Non-pigmented ciliary epithelial cell (primary cell): ENCODE results near the gene SOX5.

Experiments used
- DNase-seq: peaks from one replicate; pipeline ENCODE4 v3.0.0-alpha.2; 2010; ENCODE audit warnings: low read depth

The SOX5 gene

DNA sequence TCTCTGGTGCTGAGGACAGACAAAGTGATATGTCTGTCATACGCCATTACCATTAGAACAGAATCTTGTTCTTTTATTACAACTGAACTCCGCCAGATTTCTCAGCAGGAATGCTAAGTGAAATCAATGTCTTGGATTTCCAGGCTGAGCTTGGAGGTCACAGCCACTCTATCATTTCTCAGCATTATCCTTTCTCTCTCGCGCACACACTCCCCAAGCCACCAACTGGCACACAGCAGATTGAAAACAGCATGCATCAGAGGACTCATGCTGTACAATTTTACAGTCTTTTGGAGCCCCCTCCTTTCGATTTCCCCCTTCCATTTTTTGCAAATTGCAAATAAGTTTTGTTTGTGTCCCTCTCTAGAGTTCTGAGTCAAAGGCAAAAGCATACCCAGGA lies 348.6 kb downstream of the SOX5 start:
- no peak for DNase-seq

DNA sequence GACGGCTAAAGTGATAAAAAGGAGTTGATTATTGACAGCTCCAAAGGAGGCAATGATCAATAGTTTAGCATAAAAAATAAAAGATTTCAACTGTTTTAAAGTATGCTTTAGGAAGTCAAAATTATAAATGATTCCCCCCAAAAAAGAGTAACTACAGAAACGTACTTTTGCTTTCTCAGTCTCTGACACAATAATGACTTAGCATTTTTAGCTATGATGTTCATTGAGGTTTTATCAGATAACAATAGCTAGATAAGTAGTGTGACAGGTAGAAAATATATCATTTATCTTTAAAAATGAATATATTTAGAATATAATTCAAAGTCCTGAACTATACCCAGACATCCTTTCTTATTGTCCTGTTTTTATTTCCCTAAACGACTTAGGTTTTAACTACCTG lies 352.9 kb downstream of the SOX5 start:
- no peak for DNase-seq

DNA sequence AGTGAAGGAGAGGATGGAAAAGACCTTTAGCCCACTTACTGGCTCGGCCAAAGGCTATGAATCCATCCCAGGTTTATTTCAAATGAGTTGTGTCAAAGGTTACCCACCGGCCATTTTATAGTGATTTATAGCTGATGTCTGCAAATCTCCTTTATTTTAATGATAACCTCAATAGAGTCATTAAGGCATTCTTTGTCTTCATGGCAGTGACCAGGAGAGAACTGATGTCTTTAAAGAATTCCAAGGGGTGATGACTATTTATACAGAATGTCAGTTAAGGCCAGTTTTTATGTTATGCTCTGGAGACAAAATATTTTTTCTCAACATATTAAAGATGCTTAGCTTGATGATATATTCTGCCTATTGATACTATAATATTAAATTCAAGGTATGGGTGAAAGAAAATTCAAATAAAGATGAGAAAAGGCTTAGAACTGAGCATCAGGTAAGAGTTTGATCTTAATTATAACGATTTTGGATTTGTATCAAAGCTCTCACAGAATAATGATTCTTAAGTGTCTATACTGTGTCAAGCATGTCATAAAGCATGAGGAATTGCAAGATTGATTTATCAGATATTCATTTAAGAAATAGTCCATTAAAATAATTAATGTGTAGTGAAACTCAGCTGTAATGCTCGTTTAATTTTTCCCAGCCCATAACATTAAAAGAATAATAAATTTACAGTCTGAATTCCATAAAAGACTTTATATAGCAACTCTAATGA lies 361.5 kb downstream of the SOX5 start:
- no peak for DNase-seq

DNA sequence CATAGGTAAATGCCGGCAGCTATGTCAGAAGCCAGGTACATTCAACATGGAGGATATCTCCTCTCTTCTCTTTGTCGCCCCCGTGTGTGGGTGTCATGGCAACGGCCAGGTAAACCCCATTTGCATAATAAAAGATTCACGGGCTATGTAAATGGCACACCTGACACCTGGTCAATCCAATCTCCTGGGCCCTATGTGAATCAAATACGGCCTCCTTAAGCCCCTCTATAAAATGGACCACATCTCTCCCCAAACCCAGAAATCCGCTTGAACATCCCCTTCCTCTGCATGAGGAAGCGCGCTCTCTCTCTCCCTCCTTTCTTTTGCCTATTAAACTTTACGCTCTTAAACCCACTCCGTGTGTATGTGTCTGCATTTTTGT lies 363.7 kb downstream of the SOX5 start:
- DNase-seq = no peak

DNA sequence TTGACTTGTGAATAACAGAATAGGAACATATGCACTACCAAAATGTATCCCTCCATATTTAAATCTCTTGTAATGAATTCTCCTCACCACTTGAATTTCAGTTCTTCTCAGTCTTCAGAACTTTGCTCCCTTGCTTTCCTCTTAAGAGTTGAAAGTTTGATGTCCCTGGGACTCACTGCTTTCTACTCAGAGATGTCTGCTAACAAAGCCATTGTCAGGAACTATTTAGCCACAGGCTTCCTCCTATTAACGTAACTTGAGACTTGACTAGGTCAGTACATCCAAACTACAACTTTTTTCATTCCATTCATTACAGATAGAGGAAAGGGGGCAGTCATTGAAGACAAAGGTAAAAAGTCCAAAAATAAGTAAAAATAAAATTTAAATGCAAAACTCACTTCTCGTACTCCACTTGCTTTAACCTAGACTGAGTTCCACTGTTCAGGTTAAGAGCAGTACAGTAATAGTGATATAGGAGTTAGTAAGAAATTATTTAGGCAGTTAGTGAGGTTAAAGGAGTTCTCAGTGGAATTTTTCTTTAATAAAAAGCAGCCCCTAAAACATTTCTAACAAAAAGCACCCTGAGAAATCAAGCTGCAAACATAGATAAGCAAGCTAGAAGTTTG lies 364.2 kb downstream of the SOX5 start:
- DNase-seq = no peak

DNA sequence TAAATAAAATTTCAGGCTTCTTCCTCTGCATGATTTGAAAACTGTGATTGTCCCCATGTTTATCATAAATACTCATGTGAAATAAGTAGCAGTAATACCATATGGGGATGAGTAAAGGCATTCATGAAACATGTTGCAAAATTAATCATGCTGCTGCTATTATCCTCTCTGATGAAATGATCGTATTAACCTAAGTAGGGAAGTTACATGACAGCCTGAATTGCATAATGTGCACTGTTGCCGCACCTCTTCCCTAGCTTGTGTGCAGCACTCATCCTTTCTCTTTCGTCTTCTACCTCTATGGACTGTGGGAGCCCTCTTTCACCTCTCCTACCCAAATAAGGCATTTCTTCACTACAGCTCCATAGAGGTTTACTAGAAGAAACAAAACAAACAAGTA lies 367.6 kb downstream of the SOX5 start:
- no peak for DNase-seq

DNA sequence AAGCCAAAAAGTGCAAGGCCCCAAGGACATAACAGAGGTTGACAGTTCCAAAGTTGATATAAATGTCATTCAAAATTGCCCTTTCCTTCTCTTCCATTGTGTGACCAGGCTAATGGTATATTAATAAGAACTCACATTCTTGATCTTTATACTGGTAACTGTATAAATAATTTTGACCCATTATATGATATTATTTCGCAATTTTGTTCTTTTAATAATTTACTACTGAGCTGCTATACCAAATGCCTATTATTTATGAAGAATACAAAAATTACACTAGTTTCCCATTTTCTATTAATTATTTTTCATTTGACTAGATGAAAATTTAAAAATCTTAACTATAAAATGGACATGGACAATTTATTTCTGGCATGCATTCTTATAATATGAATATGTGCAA lies 370.2 kb downstream of the SOX5 start:
- no peak for DNase-seq

DNA sequence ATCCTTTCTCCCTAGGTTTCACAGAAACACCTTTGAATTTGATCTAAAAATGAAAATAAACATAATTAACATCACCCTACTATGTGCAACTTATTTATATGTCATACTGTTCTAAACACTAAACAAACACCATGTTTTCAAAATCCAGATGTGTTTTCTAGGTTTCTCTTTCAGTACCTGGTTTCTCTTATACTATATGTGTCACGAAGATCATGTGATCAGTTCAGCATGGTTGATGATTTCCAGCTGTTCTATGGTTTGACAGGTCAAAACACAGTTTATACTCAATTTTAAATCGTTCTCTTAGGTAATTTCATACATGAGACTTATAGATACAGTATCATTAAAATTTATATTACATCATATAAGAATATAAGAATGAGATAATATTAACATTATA lies 373.1 kb downstream of the SOX5 start:
- DNase-seq = no peak

DNA sequence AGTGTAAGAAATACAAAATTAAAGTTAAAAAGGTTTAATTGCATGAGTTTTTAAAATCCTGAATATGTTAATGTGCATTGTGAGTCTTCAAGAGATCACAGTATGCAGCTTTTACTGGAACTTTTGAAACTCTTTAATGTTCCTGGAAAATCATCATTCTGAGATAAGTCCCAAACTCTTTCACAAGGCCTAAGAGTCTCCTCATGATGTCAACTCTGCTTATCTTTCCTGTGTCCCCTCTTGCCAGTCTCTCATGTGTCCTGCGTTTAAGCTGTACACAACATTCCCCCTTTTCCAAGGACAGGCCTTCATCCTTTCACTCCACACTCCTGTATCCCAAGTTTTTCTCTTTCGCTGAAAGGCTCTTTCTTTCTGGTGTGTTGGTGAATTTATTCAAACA lies 380.1 kb downstream of the SOX5 start:
- DNase-seq = no peak

DNA sequence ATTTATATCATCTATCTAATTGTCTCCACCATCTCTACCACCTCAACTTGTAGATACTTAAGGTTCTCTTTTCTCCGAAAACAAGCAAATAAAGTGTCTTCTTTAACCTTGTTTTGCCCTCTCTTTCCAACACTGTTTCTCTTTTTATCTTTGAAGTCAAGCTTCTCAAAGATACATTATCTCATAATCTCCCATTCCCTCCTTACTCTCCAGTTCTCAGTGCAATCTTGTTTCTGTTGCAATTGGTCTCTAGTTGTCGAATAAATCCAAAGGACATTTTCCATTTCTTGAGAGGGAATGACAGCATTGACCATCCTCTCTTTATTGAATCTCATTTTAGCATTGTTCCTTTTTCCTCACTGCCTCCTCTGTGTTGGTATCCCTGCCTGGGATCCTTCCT lies 383.3 kb downstream of the SOX5 start:
- no peak for DNase-seq

DNA sequence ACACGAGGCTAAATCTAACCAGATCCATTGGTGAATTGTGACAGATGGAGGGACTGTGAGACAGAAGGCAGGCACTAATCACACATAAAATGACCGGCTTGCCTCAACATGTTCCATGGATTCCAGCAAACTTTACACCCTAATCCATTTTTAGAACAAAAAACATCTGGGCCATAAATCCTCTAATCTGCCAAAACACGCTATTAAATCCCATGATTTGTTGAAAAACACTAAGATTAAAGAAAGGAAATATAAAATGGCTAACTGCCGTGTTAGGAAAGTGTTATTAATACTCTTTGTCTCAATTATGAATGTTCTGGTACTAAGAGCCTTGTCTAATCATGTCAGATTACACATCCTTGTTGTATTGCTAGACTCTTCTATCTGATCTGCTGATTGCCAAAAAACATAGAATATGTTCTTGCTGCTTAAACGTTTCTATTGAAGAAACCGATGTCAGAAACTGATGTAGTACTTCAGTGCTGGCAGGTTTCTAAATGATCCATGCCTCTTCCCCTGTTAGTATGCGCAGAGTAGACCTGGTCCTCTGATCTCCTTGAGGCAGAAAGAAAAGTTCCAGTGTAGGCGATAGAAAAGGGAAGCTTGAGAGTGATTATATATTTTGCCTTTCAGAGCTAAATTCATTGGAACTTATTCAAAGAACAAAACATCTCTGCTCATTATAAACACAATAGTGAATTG lies 384.9 kb downstream of the SOX5 start:
- DNase-seq = no peak

DNA sequence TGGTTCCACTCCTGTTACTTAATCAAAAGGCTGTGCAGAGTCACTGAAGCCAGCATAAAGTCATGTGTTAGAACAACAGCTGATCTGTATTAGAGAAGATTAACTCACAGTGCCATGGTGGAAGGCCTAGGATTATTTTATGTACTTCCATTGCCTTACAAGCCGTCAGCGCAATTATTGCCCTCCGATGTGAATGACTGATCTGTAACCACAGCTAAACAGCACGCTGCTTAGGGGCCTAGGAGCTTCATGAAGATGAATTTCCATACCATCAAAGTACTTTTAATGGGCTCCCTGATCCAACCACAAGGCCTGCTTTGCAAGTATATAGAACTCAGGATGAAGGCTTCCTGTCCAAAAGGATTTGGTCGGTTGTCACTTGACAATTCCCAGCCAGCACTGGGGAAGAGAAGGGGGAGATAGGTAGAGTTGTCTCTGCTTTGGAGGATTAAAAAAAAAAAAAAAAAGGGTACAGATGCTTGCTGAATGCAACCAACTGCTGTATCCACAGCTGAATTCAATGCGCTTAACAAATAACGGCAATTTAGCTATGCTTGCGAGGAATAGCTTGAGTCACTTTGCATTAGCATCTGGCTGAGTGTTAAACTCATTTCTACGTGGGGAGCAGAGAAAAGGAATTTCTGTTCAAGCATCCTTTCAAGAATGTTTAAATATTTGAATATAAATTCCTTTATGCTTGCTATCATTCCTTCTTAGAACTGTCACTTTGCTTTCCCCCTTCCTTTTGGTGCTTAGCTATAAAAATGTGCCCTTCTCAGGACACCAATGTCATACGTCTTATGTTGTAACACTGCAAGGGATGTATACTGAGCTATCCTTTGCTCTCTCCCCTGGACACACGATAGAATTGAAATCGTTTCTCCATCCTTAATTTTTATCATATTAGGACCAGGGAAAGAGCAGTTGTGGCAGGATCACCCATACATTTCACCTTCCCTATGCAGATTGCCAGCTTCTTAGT lies 387.8 kb downstream of the SOX5 start:
- no peak for DNase-seq

DNA sequence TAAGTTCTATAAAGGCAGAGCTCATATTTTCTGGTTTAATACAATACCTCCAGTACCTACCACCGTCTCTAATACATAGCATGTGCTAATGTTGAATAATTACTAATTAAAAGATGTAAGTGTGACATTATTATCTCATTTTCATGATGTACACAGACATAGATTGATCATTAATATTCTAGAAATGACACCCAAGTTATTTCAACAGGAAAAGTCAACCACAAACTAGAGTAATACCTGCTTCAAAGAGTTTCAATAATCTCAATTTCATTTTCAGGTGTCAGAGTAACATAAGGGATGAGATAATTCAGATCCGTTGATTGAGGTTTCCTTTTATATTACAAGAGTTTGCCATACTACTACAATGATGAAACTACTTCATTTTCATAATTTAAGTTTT lies 388.9 kb downstream of the SOX5 start:
- DNase-seq = no peak

DNA sequence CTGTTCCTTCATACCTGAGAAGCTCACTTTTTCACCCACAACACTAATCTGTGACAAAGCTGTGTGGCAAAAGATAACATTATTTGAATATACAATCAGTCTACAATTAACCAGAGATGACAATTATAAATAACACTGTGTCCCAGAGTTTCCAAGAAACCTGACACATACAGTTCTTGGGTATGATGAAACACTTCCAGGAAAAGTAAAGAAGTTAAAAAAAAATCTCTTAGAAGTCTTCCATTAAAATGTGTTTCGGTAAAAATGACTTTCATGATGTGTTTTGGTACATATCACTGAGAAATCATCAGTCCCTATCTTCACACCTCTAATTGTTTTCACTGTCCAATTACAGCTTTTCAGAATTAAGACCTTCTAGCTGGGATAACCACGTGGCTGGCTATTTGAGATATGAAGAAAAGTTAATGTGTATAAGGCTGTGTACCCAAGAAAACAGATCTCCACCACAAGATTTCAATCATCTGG lies 390.2 kb downstream of the SOX5 start:
- no peak for DNase-seq

DNA sequence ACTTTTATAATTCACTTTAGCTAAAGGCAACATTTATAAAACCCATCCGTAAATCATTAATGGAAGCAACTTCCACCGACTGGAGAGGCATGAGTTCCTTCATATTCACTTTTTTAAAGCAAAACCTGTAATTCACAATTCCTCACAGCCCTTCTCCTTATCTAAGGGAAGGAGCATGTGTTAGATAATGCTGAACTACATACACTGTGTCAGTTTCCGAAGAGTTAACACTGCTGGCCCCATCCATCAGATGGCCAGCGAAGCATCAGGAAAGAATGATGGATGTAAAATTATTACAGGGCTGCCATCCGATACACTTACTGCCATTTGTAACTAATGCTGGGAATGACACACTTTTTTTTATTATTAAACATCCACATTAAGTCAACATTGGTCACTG lies 392.8 kb downstream of the SOX5 start:
- no peak for DNase-seq

DNA sequence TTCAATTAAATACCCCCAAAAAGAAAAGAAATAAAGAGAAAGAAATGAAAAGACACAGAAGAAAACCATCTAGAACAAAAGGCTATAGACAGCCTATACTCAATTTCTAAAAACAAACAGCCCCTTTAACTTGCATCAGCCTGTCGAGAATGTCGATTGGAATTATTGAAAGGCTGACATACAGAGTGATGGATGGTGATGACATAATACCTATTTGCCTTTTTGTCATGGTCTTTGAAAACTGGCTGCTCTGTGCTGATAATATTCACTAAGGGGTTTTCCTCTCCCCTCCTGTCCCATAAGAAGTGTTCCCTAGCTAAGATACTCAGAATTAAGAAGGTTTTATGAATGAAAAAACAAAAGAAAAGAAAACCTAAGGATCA lies 393.7 kb downstream of the SOX5 start:
- DNase-seq = no peak

DNA sequence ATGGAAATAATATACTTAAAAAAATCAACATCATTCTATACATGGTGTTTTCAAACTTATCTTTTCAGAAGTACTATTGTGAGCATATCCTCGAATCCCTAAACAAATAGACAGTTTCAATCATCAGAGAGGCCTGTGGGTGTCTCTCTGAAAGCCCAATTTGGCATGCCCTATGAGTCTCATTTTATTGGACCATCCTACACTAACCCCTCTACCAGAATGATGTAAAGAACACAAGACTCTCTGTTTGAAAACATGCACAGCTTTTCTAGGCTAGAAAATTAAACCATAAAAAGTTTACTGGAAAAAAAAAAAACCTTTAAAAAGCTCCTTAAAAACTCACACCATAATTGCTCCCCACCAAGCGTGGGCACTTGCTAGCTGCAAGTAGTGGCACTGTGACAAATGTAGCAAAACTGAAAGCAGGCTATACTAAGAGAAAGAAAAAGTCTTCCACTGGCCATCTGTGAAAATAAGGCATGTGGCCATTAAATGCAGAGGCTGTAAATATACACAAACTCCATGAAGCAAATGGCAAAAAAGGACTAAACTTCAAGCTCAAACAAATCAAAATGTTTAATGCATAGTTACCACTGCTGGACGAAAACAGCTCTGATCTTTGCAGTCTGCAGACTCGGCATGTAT lies 394.2 kb downstream of the SOX5 start:
- no peak for DNase-seq

DNA sequence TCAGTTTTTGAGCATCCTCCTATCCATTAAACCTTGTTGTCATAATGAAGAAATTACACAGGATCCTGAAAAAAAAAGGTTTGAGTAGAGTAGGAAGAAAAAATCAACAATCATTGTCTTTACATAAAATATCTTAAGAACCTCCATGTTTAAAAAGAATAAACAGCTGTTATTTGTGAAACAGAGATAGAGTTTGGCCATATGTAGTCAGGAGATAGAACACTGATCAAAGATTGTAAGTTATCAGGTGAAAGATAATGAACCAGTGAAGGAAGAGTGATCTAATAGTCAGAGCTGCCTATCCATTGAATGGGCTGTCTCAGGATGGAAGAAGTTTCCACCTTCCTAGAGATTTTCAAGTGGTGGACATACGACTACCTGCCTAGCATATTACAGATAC lies 397.1 kb downstream of the SOX5 start:
- no peak for DNase-seq

DNA sequence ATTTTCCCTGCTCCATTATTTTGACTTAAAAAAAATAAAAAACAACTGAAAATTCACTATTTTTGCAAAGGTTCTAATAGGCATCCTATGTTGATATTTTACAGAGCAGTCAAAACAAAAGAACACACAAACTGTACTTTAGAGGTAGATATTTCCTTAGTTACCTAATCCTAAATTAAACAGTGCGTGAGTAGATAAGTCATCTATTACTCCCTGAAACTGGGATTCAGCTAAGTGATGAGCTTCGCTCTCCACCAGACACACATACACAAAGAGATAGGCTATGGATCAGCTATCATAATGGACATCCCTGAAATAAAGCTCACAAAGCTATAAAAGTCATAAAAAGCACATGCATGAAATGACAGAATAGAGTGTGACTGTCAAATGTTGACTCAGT lies 398.7 kb downstream of the SOX5 start:
- DNase-seq = no peak

DNA sequence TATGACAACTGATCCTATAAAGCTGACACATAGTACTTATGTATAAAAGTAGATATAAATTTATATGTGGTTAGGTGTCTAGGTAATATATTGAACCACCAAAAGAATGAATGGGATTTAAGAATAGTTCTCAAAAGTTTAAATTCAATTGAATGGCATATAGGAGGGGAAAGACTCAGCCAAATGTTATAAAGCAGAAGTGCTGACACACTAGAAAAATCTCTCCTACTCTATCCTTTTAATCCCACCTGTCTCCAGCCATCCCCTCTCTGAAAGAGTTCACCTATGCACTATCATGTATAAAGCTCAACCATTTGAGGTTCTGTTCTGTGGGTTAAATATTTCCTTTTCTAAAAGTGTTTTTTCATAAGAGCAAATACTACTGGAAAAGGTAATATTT lies 400.7 kb downstream of the SOX5 start:
- DNase-seq = no peak

DNA sequence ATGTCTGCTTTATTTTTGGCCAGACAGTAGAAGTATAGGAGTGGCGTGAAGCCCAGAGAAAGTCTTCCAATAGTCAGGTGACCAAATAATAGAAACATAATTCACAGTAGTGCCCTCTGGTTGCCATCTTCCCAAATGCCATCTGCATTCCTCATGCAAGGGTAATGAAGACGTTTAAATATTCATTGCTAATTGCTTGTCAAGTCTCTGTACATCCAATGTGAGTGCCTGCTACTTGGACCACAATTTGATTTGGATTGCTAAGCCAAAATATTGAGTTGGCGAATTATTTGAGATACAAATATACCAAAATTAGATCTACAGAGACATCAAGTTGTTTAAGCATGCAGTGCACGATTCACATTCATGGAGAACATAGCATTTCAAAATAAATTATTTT lies 402.7 kb downstream of the SOX5 start:
- no peak for DNase-seq

DNA sequence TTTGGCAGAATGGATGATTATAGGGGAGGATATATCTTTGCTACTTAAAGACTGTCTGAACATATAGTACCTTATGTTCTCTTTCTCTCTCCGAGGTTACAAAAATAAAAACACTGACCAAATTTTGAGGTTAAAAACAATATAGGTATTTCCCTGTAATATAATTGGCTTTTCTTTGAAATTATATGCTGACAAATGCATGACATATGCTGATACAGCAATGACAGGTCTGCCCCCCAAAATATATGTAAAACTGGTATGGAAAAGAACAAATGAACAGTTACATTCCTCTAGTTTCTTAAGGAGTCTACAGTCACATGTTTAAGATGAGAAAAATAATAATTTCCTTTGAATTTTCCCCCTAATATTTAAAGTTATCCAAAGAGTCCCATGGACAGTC lies 405.7 kb downstream of the SOX5 start:
- no peak for DNase-seq
